GM23248 (cell line): Measurements from ENCODE around the gene GSE1. TPM values are rescaled to one million over a fixed set of nuclear protein-coding genes. Genes with fewer than 3 reads are reported as not detected.

Experiments used
- DNase-seq: peaks from one replicate; pipeline ENCODE4 v3.0.0-alpha.2; 2015
- H2AFZ ChIP-seq: fragments of 200-600 bp; sonication (generic); 2 replicates; pipeline ENCODE4 v1.6.1; 2016; ENCODE audit warnings: antibody characterized with exemption
- H3F3A ChIP-seq: fragments of 200-600 bp; sonication (generic); 2 replicates; pipeline ENCODE4 v1.6.1; 2016; ENCODE audit warnings: mild to moderate bottlenecking, antibody characterized with exemption, mixed run types; ENCODE audit not compliant: insufficient read depth
- H3K27ac ChIP-seq: fragments of 200-600 bp; sonication (generic); 2 replicates; pipeline ENCODE4 v1.5.1; 2016; ENCODE audit warnings: mild to moderate bottlenecking
- H3K27me3 ChIP-seq: fragments of 200-600 bp; sonication (generic); replicated peaks from 2 replicates; pipeline ENCODE4 v1.6.1; 2016; ENCODE audit warnings: mild to moderate bottlenecking; ENCODE audit not compliant: insufficient read depth
- H3K36me3 ChIP-seq: fragments of 200-600 bp; sonication (generic); 2 replicates; pipeline ENCODE4 v1.6.1; 2016; ENCODE audit warnings: low read depth, mild to moderate bottlenecking
- H3K4me1 ChIP-seq: fragments of 200-600 bp; sonication (generic); 2 replicates; pipeline ENCODE4 v1.6.1; 2016; ENCODE audit warnings: mild to moderate bottlenecking; ENCODE audit not compliant: insufficient read depth
- H3K4me2 ChIP-seq: fragments of 200-600 bp; sonication (generic); one replicate; pipeline ENCODE4 v1.6.1; 2016; ENCODE audit warnings: mild to moderate bottlenecking; ENCODE audit not compliant: unreplicated experiment
- H3K4me3 ChIP-seq: fragments of 200-600 bp; sonication (generic); 2 replicates; pipeline ENCODE4 v1.5.1; 2016; ENCODE audit warnings: mild to moderate bottlenecking
- H3K79me2 ChIP-seq: fragments of 200-600 bp; sonication (generic); 2 replicates; pipeline ENCODE4 v1.6.1; 2016; ENCODE audit warnings: mild to moderate bottlenecking; ENCODE audit not compliant: insufficient read depth
- H3K9ac ChIP-seq: fragments of 200-600 bp; sonication (generic); 2 replicates; pipeline ENCODE4 v1.6.1; 2016; ENCODE audit warnings: mild to moderate bottlenecking
- H3K9me2 ChIP-seq: fragments of 200-600 bp; sonication (generic); 2 replicates; pipeline ENCODE4 v1.6.1; 2016; ENCODE audit warnings: mixed run types, mild to moderate bottlenecking, moderate library complexity; ENCODE audit not compliant: insufficient read depth
- H3K9me3 ChIP-seq: fragments of 200-600 bp; sonication (generic); one replicate; pipeline ENCODE4 v1.6.1; 2017; ENCODE audit warnings: low read depth
- H4K20me1 ChIP-seq: fragments of 200-600 bp; sonication (generic); 2 replicates; pipeline ENCODE4 v1.6.0; 2016; ENCODE audit not compliant: insufficient read depth
- EZH2 ChIP-seq: fragments of 200-600 bp; sonication (generic); IDR thresholded peaks from 2 replicates; pipeline ENCODE4 v1.6.1; 2018; ENCODE audit warnings: antibody characterized with exemption, mild to moderate bottlenecking; ENCODE audit not compliant: insufficient read depth, poor library complexity, severe bottlenecking
- EZH2phosphoT487 ChIP-seq: fragments of 200-600 bp; sonication (generic); IDR thresholded peaks from 2 replicates; pipeline ENCODE4 v1.6.1; 2018; ENCODE audit warnings: antibody characterized with exemption, moderate library complexity, mild to moderate bottlenecking, low read depth; ENCODE audit not compliant: insufficient read depth
- WGBS, 2 experiments: methylation state at CpG; one replicate each; pipeline ENCODE4 v1.1.6; 2015 to 2017; ENCODE audit warnings: low lambda C conversion rate in 2 of 2, low coverage in 1 of 2; ENCODE audit errors: missing lambda C conversion rate in 2 of 2; 5-methylcytosine and 5-hydroxymethylcytosine counted together
- in situ Hi-C: fragments of 300-500 bp; cut with MboI; formaldehyde crosslinking; loops from 2 replicates; pipeline ENCODE4 v1.15.0; 2020
- polyA plus RNA-seq: library from polyadenylated mRNA; unstranded; fragments of >200 nt; fragmentation: Nextera tagmentation; extraction: Ambion mirVana; gene quantifications from 2 replicates; pipeline ENCODE4 v1.2.1, GENCODE V29; 2016
- total RNA-seq: library from RNA; depleted of rRNA; stranded (reverse); fragments of >200 nt; shearing (Covaris generic); gene quantifications from 2 replicates; pipeline ENCODE4 v1.2.3, GENCODE V29; 2014; rRNA removed

Gene GSE1
- total RNA-seq (35.1 and 46.3 TPM in 2 replicates), polyA plus RNA-seq (10.6 and 11.6 TPM in 2 replicates)

DNA sequence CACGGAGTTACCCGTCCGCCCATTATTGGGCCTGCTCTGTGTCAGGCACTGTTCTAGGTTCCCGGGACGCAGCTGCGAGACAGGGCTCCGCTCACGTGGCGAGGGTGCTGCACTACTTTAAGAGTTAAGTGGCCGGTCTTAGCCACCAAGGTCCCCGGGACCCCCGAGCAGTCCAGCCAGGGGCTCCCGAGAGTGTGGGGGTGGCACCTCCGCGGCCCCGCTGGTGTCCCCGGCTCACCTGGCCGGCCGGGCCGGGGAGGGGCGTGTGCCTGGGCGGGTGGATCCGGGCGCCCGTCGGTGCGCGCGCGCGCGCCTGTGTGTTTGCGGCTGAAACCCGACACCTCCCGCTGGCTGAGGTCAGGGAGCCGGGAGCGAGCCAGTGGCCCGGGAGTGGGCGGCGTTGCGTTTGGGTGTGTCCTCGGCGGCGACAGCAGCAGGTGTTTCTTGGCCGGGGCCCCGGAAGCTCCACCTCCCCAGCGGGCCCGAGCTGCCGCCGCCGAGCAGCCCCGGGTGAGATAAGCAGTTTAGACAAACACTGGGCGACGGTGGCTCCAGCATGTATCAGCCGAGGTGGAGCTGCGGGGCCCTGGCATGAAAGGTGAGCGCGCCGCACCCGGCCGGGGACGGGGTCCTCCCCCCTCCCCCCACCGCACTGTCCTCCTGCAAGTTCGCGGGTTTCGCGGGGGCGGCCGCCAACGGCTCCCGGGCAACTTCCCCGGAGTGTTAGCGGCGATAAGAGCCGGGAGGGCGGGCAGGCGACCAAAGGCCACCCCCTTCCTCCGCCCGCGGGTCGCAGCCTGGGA, at the start of gene GSE1:
Gene GSE1 (plus strand): TSS at position 522 of the 803 bp plus-strand sequence. CDS start 70 bp downstream, at position 592.
- peak within 1 kb of the TSS; percentile 94 for H3K27ac ChIP-seq
- H3K4me2 ChIP-seq: peak within 1 kb of the TSS; percentile 60
- H3K9ac ChIP-seq: peak within 1 kb of the TSS; percentile 86
- H3K36me3 ChIP-seq: no peaks in the 10 kb centered on the region
- H3K9me2 ChIP-seq: no peaks in the 10 kb centered on the region
- in situ Hi-C loops: no loop called here
- H3K9me3 ChIP-seq: no peaks in the 10 kb centered on the region
- no peaks in the 10 kb centered on the region; the same call in 1 of the 2 replicates for H3F3A ChIP-seq
- TF ChIP-seq EZH2phosphoT487: no peak
- no peak for TF ChIP-seq EZH2
- no peak within 1 kb of the TSS for H2AFZ ChIP-seq
- peaks cover 22% of the 10 kb centered on the region for H3K4me1 ChIP-seq
- DNase-seq: peak; percentile 92
- peaks cover 59% of the 10 kb centered on the region for H3K79me2 ChIP-seq
- H4K20me1 ChIP-seq: peaks cover 6% of the 10 kb centered on the region; the same call in 1 of the 2 replicates
- H3K27me3 ChIP-seq: no peaks in the 10 kb centered on the region
- H3K4me3 ChIP-seq: peak within 1 kb of the TSS; percentile 76
- 1% methylated on average over 67 to 71 of the region's 81 CpGs for WGBS, 2 experiments

DNA sequence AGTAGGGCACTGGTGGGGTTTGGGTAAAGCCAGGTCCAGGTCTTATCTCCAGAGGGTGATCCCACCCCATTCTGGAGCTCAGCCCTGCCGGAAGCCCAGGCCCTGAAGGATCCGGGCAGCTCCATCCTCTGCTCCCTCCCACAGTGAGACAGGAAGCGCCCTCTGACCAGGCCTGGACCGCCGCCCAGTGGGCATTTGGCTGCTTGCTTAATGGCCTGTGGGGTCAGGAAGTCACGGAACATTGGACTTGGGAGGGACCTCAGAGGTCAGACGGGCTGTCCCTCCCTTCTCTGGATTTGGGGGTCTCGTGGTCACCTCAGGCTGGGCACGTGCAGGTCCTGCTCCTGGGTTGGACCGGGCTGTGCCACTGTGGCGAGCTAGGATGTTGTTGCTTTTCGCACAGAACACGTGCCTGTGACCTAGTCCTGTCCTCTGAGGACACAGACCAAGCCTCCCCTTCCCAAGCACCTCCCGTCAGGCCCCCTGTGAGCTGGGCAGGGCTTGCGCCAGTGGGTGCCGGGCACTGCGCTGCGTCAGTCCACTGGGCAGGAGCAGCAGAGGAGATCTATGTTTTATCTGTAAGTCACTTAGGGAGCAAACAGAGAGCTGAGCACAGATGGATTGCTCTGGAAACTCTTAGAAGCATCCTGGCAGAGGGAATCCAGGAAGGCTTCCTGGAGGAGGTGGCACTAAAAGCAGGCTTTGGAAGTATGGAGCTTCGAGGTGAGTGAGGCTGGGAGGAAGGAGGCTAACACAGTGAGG, 49.4 kb upstream of the GSE1 start:
- no peak overlapping the region for H3K27ac ChIP-seq
- no peak for DNase-seq
- 0 out of 2 replicates have a peak overlapping the region, but pooled peaks have one; percentile 17 for H3K9ac ChIP-seq
- H2AFZ ChIP-seq: no peak overlapping the region
- 86 to 89% methylated on average over 19 of the region's 19 CpGs for WGBS, 2 experiments
- H3K9me2 ChIP-seq: no peaks in the 10 kb centered on the region
- peaks cover 98% of the 10 kb centered on the region for H3K79me2 ChIP-seq
- H4K20me1 ChIP-seq: peaks cover 16% of the 10 kb centered on the region
- in situ Hi-C loops: no loop called here
- H3K4me2 ChIP-seq: no peak overlapping the region
- no peak overlapping the region for H3K4me3 ChIP-seq
- H3K27me3 ChIP-seq: no peaks in the 10 kb centered on the region
- TF ChIP-seq EZH2 (no peak), EZH2phosphoT487 (no peak)
- H3F3A ChIP-seq: no peaks in the 10 kb centered on the region
- no peaks in the 10 kb centered on the region for H3K9me3 ChIP-seq
- H3K36me3 ChIP-seq: no peaks in the 10 kb centered on the region
- H3K4me1 ChIP-seq: no peaks in the 10 kb centered on the region

DNA sequence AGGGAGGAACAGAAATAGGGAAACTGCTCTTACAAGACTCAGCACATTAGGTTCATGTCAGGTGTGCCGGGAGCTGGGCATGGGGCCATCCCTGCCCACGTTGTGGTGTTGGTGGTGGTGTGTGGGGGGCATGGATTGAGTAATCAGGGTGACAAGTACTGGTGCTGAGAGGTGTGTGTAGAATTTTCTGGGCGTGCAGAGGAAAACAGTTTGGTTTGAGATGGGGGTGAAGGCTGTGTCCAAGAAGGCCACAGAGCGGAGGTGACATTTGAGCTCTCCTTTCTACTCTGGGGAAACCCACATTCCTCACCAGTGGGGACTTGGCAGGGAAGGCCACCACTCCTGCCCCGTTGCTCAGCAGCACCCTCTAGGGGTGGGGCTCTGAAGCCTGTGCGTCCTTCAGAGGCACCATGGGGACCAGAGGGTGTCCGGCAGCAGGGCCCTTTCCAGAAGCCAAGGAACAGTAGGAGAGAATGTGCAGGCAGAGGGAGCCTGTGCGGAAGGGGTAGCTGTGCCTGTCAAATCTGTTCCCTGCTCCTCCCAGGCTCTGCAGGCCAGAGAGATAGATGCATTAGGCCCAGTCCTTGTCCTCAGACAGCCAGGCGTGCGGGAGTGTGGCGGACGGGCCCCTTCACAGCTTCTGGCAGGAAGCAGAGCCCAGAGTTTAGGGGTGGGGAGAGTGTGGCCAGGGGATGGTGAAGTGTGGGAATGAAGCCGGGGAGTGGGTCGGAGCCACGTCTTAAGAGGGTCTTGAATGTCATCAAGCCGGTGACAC, 48.7 kb upstream of the GSE1 start:
- Histone ChIP-seq H3K27ac (no peak overlapping the region), H3K4me1 (no peaks in the 10 kb centered on the region), H3K4me2 (no peak overlapping the region), H2AFZ (no peak overlapping the region), H3K36me3 (no peaks in the 10 kb centered on the region), H3K4me3 (no peak overlapping the region), H3K9ac (no peak overlapping the region), H4K20me1 (peaks cover 12% of the 10 kb centered on the region), H3K79me2 (peaks cover 98% of the 10 kb centered on the region), H3F3A (no peaks in the 10 kb centered on the region), H3K9me2 (no peaks in the 10 kb centered on the region), H3K9me3 (no peaks in the 10 kb centered on the region), H3K27me3 (no peaks in the 10 kb centered on the region)
- 94% methylated on average over 16 of the region's 16 CpGs for WGBS, 2 experiments
- in situ Hi-C loops: no loop called here
- no peak for DNase-seq
- TF ChIP-seq EZH2phosphoT487 (no peak), EZH2 (no peak)

DNA sequence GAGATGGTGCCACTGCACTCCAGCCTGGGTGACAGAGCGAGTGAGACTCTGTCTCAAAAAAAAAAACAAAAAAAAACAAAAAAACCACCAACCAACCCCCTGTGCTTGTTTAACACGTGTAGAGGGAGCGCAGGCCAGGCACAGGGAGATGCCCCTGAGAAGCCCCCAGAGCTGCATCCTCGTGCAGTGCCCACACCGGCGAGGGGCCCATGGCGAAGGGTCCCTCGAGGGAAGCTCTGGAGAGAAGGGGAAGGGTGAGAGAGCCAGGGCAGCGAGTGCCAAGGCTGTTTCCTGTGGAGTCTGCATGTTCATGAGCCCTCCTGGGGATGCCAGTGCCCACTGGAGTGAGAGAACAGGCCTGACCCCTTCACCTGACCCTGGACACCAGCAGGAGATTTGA, 47.8 kb upstream of the GSE1 start:
- H3K4me3 ChIP-seq: no peak overlapping the region
- WGBS, 2 experiments: 86 to 94% methylated on average over 9 of the region's 9 CpGs
- no peaks in the 10 kb centered on the region for H3F3A ChIP-seq
- no peak overlapping the region for H3K4me2 ChIP-seq
- peaks cover 9% of the 10 kb centered on the region for H4K20me1 ChIP-seq
- H3K9ac ChIP-seq: no peak overlapping the region
- H2AFZ ChIP-seq: no peak overlapping the region
- no peak for TF ChIP-seq EZH2phosphoT487
- no peak for TF ChIP-seq EZH2
- H3K27me3 ChIP-seq: no peaks in the 10 kb centered on the region
- H3K9me3 ChIP-seq: no peaks in the 10 kb centered on the region
- in situ Hi-C loops: no loop called here
- no peaks in the 10 kb centered on the region for H3K9me2 ChIP-seq
- peaks cover 98% of the 10 kb centered on the region for H3K79me2 ChIP-seq
- H3K4me1 ChIP-seq: no peaks in the 10 kb centered on the region
- H3K36me3 ChIP-seq: no peaks in the 10 kb centered on the region
- no peak for DNase-seq
- no peak overlapping the region for H3K27ac ChIP-seq
